Sciatic nerve (tissue), 2 donors: ENCODE data around the gene CC2D1A. TPM values are rescaled to one million over a fixed set of nuclear protein-coding genes. Genes with fewer than 3 reads are reported as not detected.

Experiments used
- ATAC-seq: fragments of 200-7000 bp; cut with Tn5 transposase; one replicate; pipeline ENCODE4 v1.9.1; 2020; ENCODE audit warnings: mild to moderate bottlenecking, moderate library complexity
- DNase-seq: peaks from one replicate; pipeline ENCODE4 v3.0.0-alpha.2; 2020; ENCODE audit warnings: low spot score
- intact Hi-C: fragments of 100-400 bp; cut with DNase I; formaldehyde crosslinking; loops from one replicate; pipeline ENCODE4 v1.14.2; 2022
- total RNA-seq: library from RNA; stranded (reverse); fragmentation: NEBNext Ultra II Directional; extraction: Animal tissue kit (Norgen Biotek cat#: 25700); gene quantifications from one replicate; pipeline ENCODE4 v1.2.1, GENCODE V29; 2021
- donor health status: DM: no; HTN: no; CAD: no.
- donor health status: DM: no; HTN: no; CAD: no.

The CC2D1A gene
- total RNA-seq, result 45.3 TPM

GRCh38 chr19:13905634-13906520 is at the start of gene CC2D1A, which contains the start of gene BRME1:
Gene CC2D1A, plus strand, starts transcription at chr19:13906201. Its CDS starts 241 bp downstream, at chr19:13906442.
Gene BRME1, minus strand, starts transcription at chr19:13906117. Its CDS starts 1,225 bp downstream, at chr19:13904892.
- DNase-seq (peak; percentile 96), ATAC-seq (peak; percentile 97)
- intact Hi-C loops, result no loop called here

GRCh38 chr19:13856497-13856896 is 49.5 kb upstream of the CC2D1A start:
- no peak for DNase-seq
- intact Hi-C loops, result no loop called here
- no peak for ATAC-seq

GRCh38 chr19:13859361-13859880 is 46.6 kb upstream of the CC2D1A start:
- no peak for DNase-seq
- no peak for ATAC-seq
- intact Hi-C loops, result no loop called here

GRCh38 chr19:13860679-13861391 is 45.2 kb upstream of the CC2D1A start:
- ATAC-seq, result no peak
- intact Hi-C loops, result loop anchor here (10.0 kb wide), 1 partner anchor 266 kb away; no protein-coding TSS in a partner anchor
- no peak for DNase-seq

GRCh38 chr19:13861392-13861713 is 44.6 kb upstream of the CC2D1A start:
- DNase-seq (no peak), ATAC-seq (peak; percentile 25)
- intact Hi-C loops, result loop anchor here (10.0 kb wide), 1 partner anchor 267 kb away; no protein-coding TSS in a partner anchor

- DNase-seq (peak; percentile 96), ATAC-seq (peak; percentile 95)
- intact Hi-C loops, result loop anchor here (10.0 kb wide), 1 partner anchor 267 kb away; no protein-coding TSS in a partner anchor
Observed at GRCh38 chr19:13861714-13862531, 44.1 kb upstream of the CC2D1A start.

- intact Hi-C loops, result loop anchor here (10.0 kb wide), 1 partner anchor 269 kb away; no protein-coding TSS in a partner anchor
- no peak for DNase-seq
Observed at GRCh38 chr19:13864046-13864666, 41.8 kb upstream of the CC2D1A start.

GRCh38 chr19:13864667-13865570 is 41.1 kb upstream of the CC2D1A start:
- ATAC-seq (no peak), DNase-seq (no peak)
- intact Hi-C loops, result loop anchor here (5.0 to 10.0 kb wide), 2 partner anchors 88 to 270 kb away; no protein-coding TSS in a partner anchor

More at GRCh38 chr19:13864046-13864666, 41.8 kb upstream of the CC2D1A start:
- no peak for ATAC-seq

GRCh38 chr19:13865571-13866462 is 40.2 kb upstream of the CC2D1A start:
- ATAC-seq (no peak), DNase-seq (no peak)
- intact Hi-C loops, result loop anchor here (5.0 to 10.0 kb wide), 2 partner anchors 89 to 271 kb away; no protein-coding TSS in a partner anchor

- DNase-seq (no peak), ATAC-seq (no peak)
- intact Hi-C loops, result loop anchor here (5.0 to 10.0 kb wide), 2 partner anchors 89 to 272 kb away; no protein-coding TSS in a partner anchor
Observed at GRCh38 chr19:13866463-13867046, 39.4 kb upstream of the CC2D1A start.

GRCh38 chr19:13868663-13869062 is 37.3 kb upstream of the CC2D1A start:
- no peak for DNase-seq
- intact Hi-C loops, result loop anchor here (5.0 to 10.0 kb wide), 2 partner anchors 91 to 274 kb away; no protein-coding TSS in a partner anchor
- no peak for ATAC-seq

GRCh38 chr19:13869281-13869680 is 36.7 kb upstream of the CC2D1A start:
- peak; percentile 56 for DNase-seq
- no peak for ATAC-seq
- intact Hi-C loops, result loop anchor here (5.0 to 10.0 kb wide), 2 partner anchors 92 to 274 kb away; no protein-coding TSS in a partner anchor

- DNase-seq (no peak), ATAC-seq (no peak)
- intact Hi-C loops, result no loop called here
Observed at GRCh38 chr19:13870873-13871272, 35.1 kb upstream of the CC2D1A start.

- intact Hi-C loops, result no loop called here
- no peak for DNase-seq
- no peak for ATAC-seq
Observed at GRCh38 chr19:13872339-13872694, 33.7 kb upstream of the CC2D1A start.

GRCh38 chr19:13872695-13873389 is 33.2 kb upstream of the CC2D1A start:
- intact Hi-C loops, result no loop called here
- ATAC-seq (peak; percentile 69), DNase-seq (peak; percentile 73)
